ENCODE results near the gene CDT1.

The CDT1 gene

DNA sequence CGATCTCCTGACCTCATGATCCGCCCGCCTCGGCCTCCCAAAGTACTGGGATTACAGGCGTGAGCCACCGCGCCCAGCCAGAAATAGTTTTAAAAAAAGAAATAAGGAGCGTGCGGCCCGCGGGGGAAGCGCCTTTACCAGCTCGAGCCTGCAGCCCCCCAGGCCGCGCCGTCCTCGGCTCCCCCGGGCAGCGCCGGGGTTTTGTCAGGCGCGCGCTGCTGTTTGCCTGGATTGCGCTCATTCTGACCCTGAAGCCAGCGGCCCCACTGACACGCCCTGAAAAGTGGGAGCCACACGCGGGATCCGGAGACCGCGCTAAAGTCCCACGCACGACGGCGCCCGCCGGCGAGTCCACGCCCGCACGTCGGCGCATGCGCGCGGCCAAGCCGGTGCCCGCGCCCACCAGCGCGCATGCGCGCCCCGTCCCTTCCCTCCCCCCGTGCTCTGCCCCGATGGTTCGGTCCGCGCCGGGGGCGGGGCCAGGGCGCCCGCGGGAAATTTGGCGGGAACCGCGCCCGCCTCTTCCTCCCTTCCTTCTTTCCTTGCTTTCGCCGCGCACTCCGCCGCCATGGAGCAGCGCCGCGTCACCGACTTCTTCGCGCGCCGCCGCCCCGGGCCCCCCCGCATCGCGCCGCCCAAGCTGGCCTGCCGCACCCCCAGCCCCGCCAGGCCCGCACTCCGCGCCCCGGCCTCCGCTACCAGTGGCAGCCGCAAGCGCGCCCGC, at the start of gene CDT1:
Gene CDT1 (plus strand): TSS at position 526 of the 724 bp plus-strand sequence. CDS start 43 bp downstream, at position 569.
- DNase-seq (ENCODE audit: low read depth, low spot score), result no peak
- H3K4me3 ChIP-seq (ENCODE audit: low read depth, low read length), result peak within 1 kb of the TSS; percentile 70
- no peak for TF ChIP-seq CTCF (IDR thresholded peaks at IDR 0.05; ENCODE audit: insufficient read depth, low read length, missing control alignments)
- POLR2A ChIA-PET, result interaction anchor here (0.7 kb wide), 2 partner anchors 18 to 97 kb away, joined by 4 to 6 read pairs; partner anchors contain the start of genes CTU2, PIEZO1 and RNF166
- CTCF ChIA-PET, result interaction anchor here (0.8 to 2.3 kb wide), 4 partner anchors 60 to 68 kb away, joined by 3 to 6 read pairs (median 4); no protein-coding TSS in a partner anchor

- no peak for TF ChIP-seq CTCF (IDR thresholded peaks at IDR 0.05; ENCODE audit: insufficient read depth, low read length, missing control alignments)
- CTCF ChIA-PET, result interaction anchor here (1.5 to 25.7 kb wide), 4 partner anchors 8 to 28 kb away, joined by 3 to 544 read pairs (median 278); no protein-coding TSS in a partner anchor
- POLR2A ChIA-PET, result interaction anchor here (0.6 to 2.7 kb wide), 7 partner anchors 8 to 975 kb away, joined by 3 to 13 read pairs (median 4); partner anchors contain the start of gene PIEZO1
- no peak for DNase-seq (ENCODE audit: low read depth, low spot score)
- no peak overlapping the region for H3K4me3 ChIP-seq (ENCODE audit: low read depth, low read length)
Observed at GRCh38 chr16:88754109-88754911, 49.3 kb upstream of the CDT1 start.

- ChIA-PET POLR2A (interaction anchor here (0.6 to 2.7 kb wide), 7 partner anchors 7 to 976 kb away, joined by 3 to 13 read pairs (median 4); partner anchors contain the start of gene PIEZO1), CTCF (interaction anchor here (1.5 to 25.7 kb wide), 5 partner anchors 7 to 44 kb away, joined by 3 to 544 read pairs (median 11); no protein-coding TSS in a partner anchor)
- peak; percentile 54 for DNase-seq (ENCODE audit: low read depth, low spot score)
- peak; percentile 42 for TF ChIP-seq CTCF (IDR thresholded peaks at IDR 0.05; ENCODE audit: insufficient read depth, low read length, missing control alignments)
- no peak overlapping the region for H3K4me3 ChIP-seq (ENCODE audit: low read depth, low read length)
Observed at GRCh38 chr16:88754912-88755744, 48.5 kb upstream of the CDT1 start.

- DNase-seq (ENCODE audit: low read depth, low spot score), result no peak
- no peak for TF ChIP-seq CTCF (IDR thresholded peaks at IDR 0.05; ENCODE audit: insufficient read depth, low read length, missing control alignments)
- CTCF ChIA-PET, result interaction anchor here (0.6 to 25.7 kb wide), 6 partner anchors 6 to 43 kb away, joined by 3 to 544 read pairs (median 7); no protein-coding TSS in a partner anchor
- POLR2A ChIA-PET, result interaction anchor here (2.7 kb wide), 1 partner anchor 29 kb away, joined by 13 read pairs; the partner anchor contains the start of gene PIEZO1
- H3K4me3 ChIP-seq (ENCODE audit: low read depth, low read length), result no peak overlapping the region
Observed at GRCh38 chr16:88755745-88756443, 47.7 kb upstream of the CDT1 start.

DNA sequence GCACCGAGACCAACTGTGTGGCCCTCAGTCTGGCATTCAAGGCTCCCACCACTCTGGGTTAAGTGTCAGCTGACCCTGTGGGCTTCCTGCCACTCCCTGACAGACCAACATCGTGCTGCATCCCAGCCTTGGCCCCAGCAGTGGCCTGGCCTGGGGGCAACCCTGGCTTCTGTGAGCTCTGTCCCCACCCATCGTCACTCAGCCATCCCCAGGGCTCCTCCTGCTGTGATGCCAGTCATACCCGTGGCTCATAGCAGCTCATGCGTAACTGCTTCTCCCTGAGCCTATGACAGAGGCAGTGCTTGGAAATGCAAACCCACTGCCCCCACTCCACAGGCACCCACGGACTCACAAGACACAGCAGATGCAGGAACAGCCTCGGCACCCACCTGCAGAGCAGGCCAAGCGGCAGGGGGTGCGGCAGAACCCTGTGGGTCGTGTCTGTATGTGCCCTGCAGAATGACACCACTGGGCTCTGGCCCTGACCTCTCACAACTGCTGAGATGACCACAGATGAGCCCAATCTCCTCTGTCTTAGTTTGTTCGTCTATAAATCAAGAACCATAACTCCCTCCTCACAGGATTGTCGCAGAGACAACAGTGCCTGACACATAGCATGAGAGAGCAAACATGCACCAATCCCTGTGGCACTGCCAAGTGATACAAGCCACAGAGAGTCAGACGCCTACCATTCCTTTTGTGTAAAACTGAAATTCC, 45.2 kb upstream of the CDT1 start:
- TF ChIP-seq CTCF (IDR thresholded peaks at IDR 0.05; ENCODE audit: insufficient read depth, low read length, missing control alignments), result no peak
- no peak overlapping the region for H3K4me3 ChIP-seq (ENCODE audit: low read depth, low read length)
- ChIA-PET CTCF (interaction anchor here (1.2 to 25.7 kb wide), 3 partner anchors 14 to 22 kb away, joined by 3 to 544 read pairs (median 5); no protein-coding TSS in a partner anchor), POLR2A (interaction anchor here (0.7 to 1.1 kb wide), 2 partner anchors 14 kb away, joined by 3 read pairs; no protein-coding TSS in a partner anchor)
- DNase-seq (ENCODE audit: low read depth, low spot score), result no peak

All from AG04449 (cell line).